NCI-H510A (cell line): ENCODE data around the gene LAG3.

Experiments
- DNase-seq: peaks from one replicate; lab custom pipeline; 2025; lab: John Stamatoyannopoulos, UW

The LAG3 gene

GRCh38 chr12:6824085-6824775 is 51.9 kb downstream of the LAG3 start:
- DNase-seq, result no peak

- DNase-seq, result no peak
These were observed 52.6 kb downstream of the LAG3 start for GRCh38 chr12:6824901-6825381.

DNA sequence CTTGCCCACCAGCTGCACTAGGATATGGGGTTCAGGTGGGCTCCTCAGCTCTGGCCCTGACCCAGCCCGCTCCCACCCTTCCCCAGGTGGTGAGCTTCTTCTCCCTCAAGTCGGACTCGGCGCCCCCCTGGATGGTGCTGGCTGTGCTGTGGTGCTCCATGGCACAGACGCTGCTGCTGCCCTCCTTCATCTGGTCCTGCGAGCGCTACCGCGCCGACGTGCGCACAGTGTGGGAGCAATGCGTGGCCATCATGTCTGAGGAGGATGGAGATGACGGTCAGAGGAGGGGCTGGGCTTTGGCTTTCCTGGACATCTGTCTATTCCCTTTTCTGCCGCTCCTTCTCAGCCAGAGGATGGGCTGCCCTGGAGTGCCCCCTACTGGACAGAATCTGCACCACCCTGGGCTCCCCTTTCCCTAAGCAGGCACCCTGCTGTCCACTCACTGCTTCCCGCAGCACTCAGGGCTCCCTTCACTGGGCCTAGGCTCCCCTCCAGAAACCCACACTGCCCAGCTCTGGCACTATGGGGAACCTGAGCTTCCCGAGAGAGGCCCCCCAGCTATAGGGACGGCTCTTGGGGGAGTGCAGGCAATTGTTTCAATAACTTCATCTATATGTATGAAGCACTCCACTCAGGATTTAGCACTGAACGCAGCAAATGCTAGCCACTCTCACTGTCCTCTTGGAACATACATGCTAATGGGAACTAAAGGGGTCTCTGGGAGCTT is 53.2 kb downstream of the LAG3 start:
- no peak for DNase-seq

DNA sequence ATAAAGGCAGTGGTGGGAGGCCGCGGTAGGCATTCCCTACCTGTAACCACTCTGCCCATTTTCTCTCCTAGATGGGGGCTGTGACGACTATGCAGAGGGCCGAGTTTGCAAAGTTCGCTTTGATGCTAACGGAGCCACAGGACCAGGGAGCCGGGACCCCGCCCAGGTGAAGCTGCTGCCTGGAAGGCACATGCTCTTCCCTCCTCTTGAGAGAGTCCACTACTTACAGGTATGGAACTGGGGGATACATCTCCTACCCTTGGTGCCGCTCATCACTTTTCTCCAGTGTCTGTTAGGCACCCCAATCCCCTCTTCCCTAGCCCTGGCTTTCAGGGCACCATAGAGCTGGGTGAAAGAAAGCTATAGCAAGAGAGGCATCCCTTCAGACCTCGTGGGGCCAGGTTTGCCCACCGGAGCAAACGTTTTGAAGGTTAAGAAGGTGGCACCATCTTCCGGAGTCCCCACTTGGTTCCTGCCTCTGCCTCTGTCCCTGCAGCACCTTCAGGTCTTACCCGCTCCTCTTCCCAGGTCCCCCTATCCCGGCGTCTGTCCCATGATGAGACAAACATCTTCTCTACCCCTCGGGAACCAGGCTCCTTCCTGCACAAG is 53.9 kb downstream of the LAG3 start:
- no peak for DNase-seq

DNA sequence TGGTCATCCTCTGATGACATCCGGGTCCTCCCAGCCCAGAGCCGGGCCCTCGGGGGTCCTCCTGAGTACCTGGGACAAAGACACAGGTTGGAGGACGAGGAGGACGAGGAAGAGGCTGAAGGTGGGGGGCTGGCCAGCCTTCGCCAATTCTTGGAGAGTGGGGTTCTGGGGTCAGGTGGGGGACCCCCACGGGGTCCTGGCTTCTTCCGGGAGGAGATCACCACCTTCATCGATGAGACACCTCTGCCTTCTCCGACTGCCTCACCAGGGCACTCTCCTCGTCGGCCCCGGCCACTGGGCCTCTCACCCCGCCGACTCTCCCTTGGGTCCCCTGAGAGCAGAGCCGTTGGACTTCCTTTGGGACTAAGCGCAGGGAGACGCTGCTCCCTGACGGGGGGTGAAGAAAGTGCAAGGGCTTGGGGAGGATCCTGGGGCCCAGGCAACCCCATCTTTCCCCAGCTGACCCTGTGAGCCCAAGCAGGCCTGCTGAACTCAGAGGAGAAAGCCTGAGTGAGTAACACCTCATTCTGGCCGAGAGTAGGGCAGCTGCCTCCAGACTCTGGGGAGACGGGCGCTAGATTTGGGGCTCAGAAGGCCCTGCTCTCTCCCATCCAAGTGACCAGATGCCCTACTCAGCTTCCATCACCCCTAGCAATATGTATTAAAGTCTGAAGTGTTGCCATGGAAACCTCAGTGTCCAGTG is 54.6 kb downstream of the LAG3 start:
- no peak for DNase-seq

GRCh38 chr12:6827437-6827911 is 55.2 kb downstream of the LAG3 start:
- DNase-seq, result no peak
